Forelimb muscle (tissue), 1 donor: ENCODE data around the gene HIP1. TPM values are rescaled to one million over a fixed set of nuclear protein-coding genes. Genes with fewer than 3 reads are reported as not detected.
"Not testable (repeated sequence)": the region's sequence is repeated elsewhere in the genome, so short reads cannot be mapped to it uniquely, and the experiment has no call there.

Experiments
- DNase-seq: peaks from one replicate; pipeline ENCODE4 v3.0.0-alpha.2; 2013; ENCODE audit warnings: low read depth
- polyA plus RNA-seq: library from polyadenylated mRNA; unstranded; fragments of 120-200 nt; gene quantifications from one replicate; pipeline ENCODE4 v1.2.1, GENCODE V29; 2013; ENCODE audit not compliant: insufficient read length

HIP1 gene
- polyA plus RNA-seq, 1 donor, result 21.9 TPM

GRCh38 chr7:75644589-75644988, 94.2 kb downstream of the HIP1 start:
- no peak for DNase-seq

GRCh38 chr7:75642810-75643486, 95.8 kb downstream of the HIP1 start:
- DNase-seq, result no peak

GRCh38 chr7:75640201-75640600, 98.5 kb downstream of the HIP1 start:
- DNase-seq, result no peak

- DNase-seq, result no peak
Measured at GRCh38 chr7:75639886-75640190, 98.9 kb downstream of the HIP1 start.

GRCh38 chr7:75639071-75639885, 99.5 kb downstream of the HIP1 start:
- DNase-seq, result no peak

GRCh38 chr7:75638594-75639070, 100.1 kb downstream of the HIP1 start:
- DNase-seq, result no peak

GRCh38 chr7:75637854-75638593, 100.7 kb downstream of the HIP1 start:
- DNase-seq, result no peak

GRCh38 chr7:75635036-75635435, 103.7 kb downstream of the HIP1 start:
- DNase-seq, result no peak

- not testable (repeated sequence) for DNase-seq
Measured at GRCh38 chr7:75632587-75632986, 106.2 kb downstream of the HIP1 start.

GRCh38 chr7:75631711-75632110, 107.0 kb downstream of the HIP1 start:
- DNase-seq, result no peak

- DNase-seq, result no peak
Measured at GRCh38 chr7:75630549-75630948, 108.2 kb downstream of the HIP1 start.

GRCh38 chr7:75629044-75629443, 109.7 kb downstream of the HIP1 start:
- DNase-seq, result no peak

GRCh38 chr7:75628055-75628454, 110.7 kb downstream of the HIP1 start:
- no peak for DNase-seq

GRCh38 chr7:75626954-75627353, 111.8 kb downstream of the HIP1 start:
- DNase-seq, result no peak

- DNase-seq, result no peak
Measured at GRCh38 chr7:75625868-75626267, 112.9 kb downstream of the HIP1 start.

GRCh38 chr7:75624134-75624832, 114.5 kb downstream of the HIP1 start:
- no peak for DNase-seq

- no peak for DNase-seq
Measured at GRCh38 chr7:75623390-75624133, 115.2 kb downstream of the HIP1 start.

GRCh38 chr7:75621124-75621523, 117.6 kb downstream of the HIP1 start:
- no peak for DNase-seq

- no peak for DNase-seq
Measured at GRCh38 chr7:75619636-75620035, 119.1 kb downstream of the HIP1 start.

GRCh38 chr7:75617634-75618234, 121.0 kb downstream of the HIP1 start:
- no peak for DNase-seq
